Mucosa of descending colon (tissue), 3 donors: ENCODE results near the gene PITPNC1. TPM values are rescaled to one million over a fixed set of nuclear protein-coding genes. Genes with fewer than 3 reads are reported as not detected.

Source experiments
- ATAC-seq: fragments of 200-7000 bp; cut with Tn5 transposase; one replicate; pipeline ENCODE4 v1.9.1; 2020; ENCODE audit warnings: mild to moderate bottlenecking, moderate library complexity
- DNase-seq, 3 donors: peaks; one replicate each; pipeline ENCODE4 v3.0.0-alpha.2; 2020
- H3K36me3 ChIP-seq: fragments of 200-600 bp; one replicate; pipeline ENCODE4 v1.8.0; 2021; ENCODE audit warnings: low read depth, mild to moderate bottlenecking
- H3K4me1 ChIP-seq: fragments of 200-600 bp; one replicate; pipeline ENCODE4 v1.8.0; 2021; ENCODE audit warnings: low read depth, mild to moderate bottlenecking
- H3K4me3 ChIP-seq: fragments of 200-600 bp; one replicate; pipeline ENCODE4 v1.8.0; 2021; ENCODE audit warnings: mild to moderate bottlenecking
- H3K9me3 ChIP-seq: fragments of 200-600 bp; one replicate; pipeline ENCODE4 v1.8.0; 2021; ENCODE audit warnings: mild to moderate bottlenecking
- CTCF ChIP-seq: fragments of 200-600 bp; IDR thresholded peaks from one replicate; pipeline ENCODE4 v1.8.0; 2022; ENCODE audit warnings: antibody characterized with exemption, mild to moderate bottlenecking
- intact Hi-C, 2 donors: fragments of 100-400 bp; cut with DNase I in 1 of 2; cut with micrococcal nuclease in 1 of 2; formaldehyde crosslinking; loops; one replicate each; pipeline versions ENCODE4 v1.11.0 to v1.11.1; 2022; cut with DNase I, micrococcal nuclease
- total RNA-seq, 3 donors: library from RNA; stranded (reverse); fragmentation: NEBNext Ultra II Directional in 2 of 3; extraction: Animal tissue kit (Norgen Biotek cat#: 25700) in 2 of 3; gene quantifications; one replicate each; pipeline versions ENCODE4 v1.2.1 to v1.2.4, GENCODE V29; 2021 to 2023
- donor health status: DM: no; HTN: no; CAD: no; lungs with moderate emphysema.
- donor health status: DM: no; HTN: no; CAD: no.
- donor health status: DM: no; HTN: yes; CAD: no.

PITPNC1 gene
- total RNA-seq, 3 donors from 2014 or later = 10.7 to 11.4 (median 10.9) TPM

- ATAC-seq (no peak), DNase-seq (no peak)
- intact Hi-C loops = loop anchor here in 1 of 2 donors (10.0 kb wide), 1 partner anchor 306 kb away; the partner anchor contains the start of gene PITPNC1
- Histone ChIP-seq H3K4me1 (no peaks in the 10 kb centered on the region), H3K36me3 (no peaks in the 10 kb centered on the region), H3K4me3 (no peak overlapping the region), H3K9me3 (no peaks in the 10 kb centered on the region)
- no peak for TF ChIP-seq CTCF
These were observed 303.6 kb downstream of the PITPNC1 start for GRCh38 chr17:67680445-67681224.

- no peaks in the 10 kb centered on the region for H3K4me1 ChIP-seq
- H3K4me3 ChIP-seq = no peak overlapping the region
- no peaks in the 10 kb centered on the region for H3K9me3 ChIP-seq
- TF ChIP-seq CTCF = no peak
- no peak for DNase-seq
- ATAC-seq = no peak
- intact Hi-C loops = loop anchor here in 1 of 2 donors (10.0 kb wide), 1 partner anchor 307 kb away; the partner anchor contains the start of gene PITPNC1
- no peaks in the 10 kb centered on the region for H3K36me3 ChIP-seq
These were observed 305.1 kb downstream of the PITPNC1 start for GRCh38 chr17:67682196-67682595.

GRCh38 chr17:67685351-67685750, 308.3 kb downstream of the PITPNC1 start:
- no peak for ATAC-seq
- H3K4me3 ChIP-seq = no peak overlapping the region
- TF ChIP-seq CTCF = no peak
- no peak for DNase-seq
- intact Hi-C loops = loop anchor here in 1 of 2 donors (10.0 kb wide), 1 partner anchor 311 kb away; the partner anchor contains the start of gene PITPNC1
- H3K4me1 ChIP-seq = no peaks in the 10 kb centered on the region
- H3K9me3 ChIP-seq = no peaks in the 10 kb centered on the region
- no peaks in the 10 kb centered on the region for H3K36me3 ChIP-seq

GRCh38 chr17:67686241-67686640, 309.2 kb downstream of the PITPNC1 start:
- Histone ChIP-seq H3K36me3 (no peaks in the 10 kb centered on the region), H3K4me3 (no peak overlapping the region), H3K4me1 (no peaks in the 10 kb centered on the region), H3K9me3 (no peaks in the 10 kb centered on the region)
- DNase-seq = no peak
- no peak for TF ChIP-seq CTCF
- no peak for ATAC-seq
- intact Hi-C loops = loop anchor here in 1 of 2 donors (10.0 kb wide), 1 partner anchor 311 kb away; the partner anchor contains the start of gene PITPNC1

GRCh38 chr17:67687511-67687910, 310.4 kb downstream of the PITPNC1 start:
- H3K4me3 ChIP-seq = no peak overlapping the region
- H3K4me1 ChIP-seq = no peaks in the 10 kb centered on the region
- no peak for DNase-seq
- no peaks in the 10 kb centered on the region for H3K9me3 ChIP-seq
- intact Hi-C loops = loop anchor here in 1 of 2 donors (10.0 kb wide), 1 partner anchor 313 kb away; the partner anchor contains the start of gene PITPNC1
- no peak for TF ChIP-seq CTCF
- H3K36me3 ChIP-seq = no peaks in the 10 kb centered on the region
- ATAC-seq = no peak
